Body of pancreas (tissue), 4 donors: Measurements from ENCODE around the gene BGN. TPM values are rescaled to one million over a fixed set of nuclear protein-coding genes. Genes with fewer than 3 reads are reported as not detected.

Source experiments
- ATAC-seq: fragments of 150-250 bp; one replicate; pipeline ENCODE4 v1.9.1; 2016
- DNase-seq, 4 donors: peaks; one replicate each; pipeline ENCODE4 v3.0.0-alpha.2; 2019
- H3K27ac ChIP-seq, 4 donors: fragments of 200-600 bp; sonication (generic); 1 replicate in 3 of 4; 2 replicates in 1 of 4; pipeline versions ENCODE4 v1.5.1 to v1.6.1; 2016 to 2019; ENCODE audit warnings: mild to moderate bottlenecking in 1 of 4, mixed read lengths in 1 of 4, moderate library complexity in 1 of 4
- H3K27me3 ChIP-seq, 2 donors: fragments of 200-600 bp; sonication (generic); one replicate each; pipeline ENCODE4 v1.6.0; 2016; ENCODE audit warnings: mild to moderate bottlenecking in 1 of 2
- H3K36me3 ChIP-seq, 2 donors: fragments of 200-600 bp; sonication (generic); replicated peaks in 1 of 2; 2 replicates each; pipeline ENCODE4 v1.5.1; 2016; ENCODE audit warnings: low read depth in 2 of 2; ENCODE audit not compliant: insufficient read depth in 1 of 2
- H3K4me1 ChIP-seq: fragments of 200-600 bp; sonication (generic); one replicate; pipeline ENCODE4 v1.6.0; 2016
- H3K4me3 ChIP-seq, 2 donors: fragments of 200-600 bp; sonication (generic); 1 replicate in 1 of 2; 2 replicates in 1 of 2; pipeline ENCODE4 v1.5.1; 2016 to 2019
- H3K9me3 ChIP-seq, 3 donors: fragments of 200-600 bp; sonication (generic); 1 replicate in 2 of 3; 2 replicates in 1 of 3; pipeline ENCODE4 v1.5.1; 2016
- CTCF ChIP-seq, 7 experiments: fragments of 450-650 bp in 4 of 7; fragments of 200-600 bp in 3 of 7; sonication (generic) in 3 of 7; IDR thresholded peaks; one replicate each; pipeline ENCODE4 v1.5.1; 2016 to 2019; ENCODE audit warnings: antibody characterized with exemption in 7 of 7
- POLR2A ChIP-seq, 3 donors: fragments of 450-650 bp; IDR thresholded peaks; one replicate each; pipeline ENCODE4 v1.6.1; 2016; ENCODE audit warnings: antibody characterized with exemption in 3 of 3, mild to moderate bottlenecking in 2 of 3
- WGBS, 2 donors: methylation state at CpG; one replicate each; pipeline ENCODE4 v1.1.5; 2017; 5-methylcytosine and 5-hydroxymethylcytosine counted together
- intact Hi-C: fragments of 100-400 bp; cut with DNase I; formaldehyde crosslinking; loops from one replicate; pipeline ENCODE4 v1.15.1; 2023
- total RNA-seq, 2 donors: library from RNA; depleted of rRNA; stranded (reverse); fragments of >200 nt; gene quantifications; one replicate each; pipeline ENCODE4 v1.1.0, GENCODE V29; 2016

BGN gene
- total RNA-seq, 2 donors from 2014 or later = 30.7 to 34.0 TPM

- intact Hi-C loops = no loop called here
- DNase-seq = no peak
- no peaks in the 10 kb centered on the region for H3K27me3 ChIP-seq
- 78 to 81% methylated on average over 1 to 6 of the region's 8 CpGs for WGBS, 2 donors
- H3K4me3 ChIP-seq = no peak overlapping the region
- no peaks in the 10 kb centered on the region for H3K36me3 ChIP-seq
- no peak for ATAC-seq
- H3K9me3 ChIP-seq = no peaks in the 10 kb centered on the region
- H3K4me1 ChIP-seq = no peaks in the 10 kb centered on the region
- no peak for TF ChIP-seq POLR2A (IDR thresholded peaks at IDR 0.05)
- TF ChIP-seq CTCF (IDR thresholded peaks at IDR 0.05) = no peak
- no peak overlapping the region for H3K27ac ChIP-seq
Measured at GRCh38 chrX:153544727-153545126, 49.9 kb downstream of the BGN start.

- H3K36me3 ChIP-seq = no peaks in the 10 kb centered on the region
- ATAC-seq (no peak), DNase-seq (no peak)
- no peaks in the 10 kb centered on the region for H3K4me1 ChIP-seq
- WGBS, 2 donors = 83% methylated on average over 9 of the region's 11 CpGs; no CpG with 5 or more reads in 1 of the 2 donors
- H3K9me3 ChIP-seq = no peaks in the 10 kb centered on the region
- intact Hi-C loops = no loop called here
- TF ChIP-seq POLR2A (IDR thresholded peaks at IDR 0.05) = no peak
- TF ChIP-seq CTCF (IDR thresholded peaks at IDR 0.05) = no peak
- no peak overlapping the region for H3K4me3 ChIP-seq
- H3K27me3 ChIP-seq = no peaks in the 10 kb centered on the region
- no peak overlapping the region for H3K27ac ChIP-seq
Measured at GRCh38 chrX:153546386-153546785, 51.6 kb downstream of the BGN start.

GRCh38 chrX:153547195-153547594, 52.4 kb downstream of the BGN start:
- TF ChIP-seq CTCF (IDR thresholded peaks at IDR 0.05) (no peak), POLR2A (IDR thresholded peaks at IDR 0.05) (no peak)
- no peak overlapping the region for H3K4me3 ChIP-seq
- no peak for DNase-seq
- intact Hi-C loops = no loop called here
- 43 to 62% methylated on average over 5 to 6 of the region's 7 CpGs for WGBS, 2 donors
- H3K36me3 ChIP-seq = no peaks in the 10 kb centered on the region
- no peaks in the 10 kb centered on the region for H3K4me1 ChIP-seq
- H3K9me3 ChIP-seq = no peaks in the 10 kb centered on the region
- ATAC-seq = no peak
- H3K27ac ChIP-seq = no peak overlapping the region
- no peaks in the 10 kb centered on the region for H3K27me3 ChIP-seq

GRCh38 chrX:153549231-153549630, 54.5 kb downstream of the BGN start:
- no peak for DNase-seq
- no peak overlapping the region for H3K4me3 ChIP-seq
- H3K36me3 ChIP-seq = no peaks in the 10 kb centered on the region
- H3K27ac ChIP-seq = no peak overlapping the region
- H3K9me3 ChIP-seq = no peaks in the 10 kb centered on the region
- TF ChIP-seq CTCF (IDR thresholded peaks at IDR 0.05) = no peak
- TF ChIP-seq POLR2A (IDR thresholded peaks at IDR 0.05) = no peak
- 77 to 80% methylated on average over 1 to 10 of the region's 17 CpGs for WGBS, 2 donors
- intact Hi-C loops = no loop called here
- H3K4me1 ChIP-seq = no peaks in the 10 kb centered on the region
- no peak for ATAC-seq
- H3K27me3 ChIP-seq = no peaks in the 10 kb centered on the region

- no peak for ATAC-seq
- H3K27me3 ChIP-seq = no peaks in the 10 kb centered on the region
- intact Hi-C loops = loop anchor here (10.0 kb wide), 1 partner anchor 105 kb away; no protein-coding TSS in a partner anchor
Measured at GRCh38 chrX:153549807-153550206, 55.0 kb downstream of the BGN start.

More at GRCh38 chrX:153549807-153550206, 55.0 kb downstream of the BGN start:
- no peak overlapping the region for H3K27ac ChIP-seq
- no peak for DNase-seq
- no peaks in the 10 kb centered on the region for H3K36me3 ChIP-seq
- H3K4me3 ChIP-seq = no peak overlapping the region
- TF ChIP-seq POLR2A (IDR thresholded peaks at IDR 0.05) = no peak
- no peak for TF ChIP-seq CTCF (IDR thresholded peaks at IDR 0.05)
- H3K4me1 ChIP-seq = no peaks in the 10 kb centered on the region
- WGBS, 2 donors = 78 to 87% methylated on average over 6 to 13 of the region's 16 CpGs
- no peaks in the 10 kb centered on the region for H3K9me3 ChIP-seq
